Stimulated activated CD4-positive, alpha-beta T cell treated with anti-CD3 and anti-CD28 coated beads, Interleukin-1b, Interleukin-23, amount 100 ng/mL, for 1 hour (primary cell): ENCODE results near the gene CHST12.
A peak's percentile ranks its signal among the peaks of the same experiment; 100 is the strongest.
"Not testable (repeated sequence)": the region's sequence is repeated elsewhere in the genome, so short reads cannot be mapped to it uniquely, and the experiment has no call there.

Experiments
- DNase-seq, 2 donors: peaks; one replicate each; pipeline ENCODE4 v3.0.0-alpha.2; 2020; ENCODE audit warnings: low read depth in 2 of 2

CHST12 gene

GRCh38 chr7:2435146-2435545 is 31.7 kb downstream of the CHST12 start:
- no peak for DNase-seq

GRCh38 chr7:2436341-2437104 is 33.1 kb downstream of the CHST12 start:
- DNase-seq = no peak

- no peak for DNase-seq
These were observed 33.7 kb downstream of the CHST12 start for GRCh38 chr7:2437136-2437535.

- no peak for DNase-seq
These were observed 34.2 kb downstream of the CHST12 start for GRCh38 chr7:2437537-2438148.

GRCh38 chr7:2438186-2438585 is 34.8 kb downstream of the CHST12 start:
- no peak for DNase-seq

GRCh38 chr7:2438775-2439174 is 35.4 kb downstream of the CHST12 start:
- DNase-seq = no peak

- DNase-seq = no peak
These were observed 37.3 kb downstream of the CHST12 start for GRCh38 chr7:2440608-2441245.

GRCh38 chr7:2441430-2442058 is 38.1 kb downstream of the CHST12 start:
- DNase-seq = no peak

- no peak for DNase-seq
These were observed 40.1 kb downstream of the CHST12 start for GRCh38 chr7:2443491-2443890.

GRCh38 chr7:2444476-2444875 is 41.1 kb downstream of the CHST12 start:
- DNase-seq = no peak

- DNase-seq = no peak
These were observed 41.6 kb downstream of the CHST12 start for GRCh38 chr7:2445047-2445446.

- no peak for DNase-seq
These were observed 42.6 kb downstream of the CHST12 start for GRCh38 chr7:2445898-2446555.

GRCh38 chr7:2446676-2447075 is 43.3 kb downstream of the CHST12 start:
- no peak for DNase-seq

- no peak for DNase-seq
These were observed 47.0 kb downstream of the CHST12 start for GRCh38 chr7:2450198-2451107.

GRCh38 chr7:2451171-2452073 is 48.0 kb downstream of the CHST12 start:
- DNase-seq = peak; percentile 45 to 78

GRCh38 chr7:2452074-2452507 is 48.7 kb downstream of the CHST12 start:
- DNase-seq = no peak

GRCh38 chr7:2452643-2453270 is 49.3 kb downstream of the CHST12 start:
- no peak for DNase-seq

- DNase-seq = not testable (repeated sequence)
These were observed 50.4 kb downstream of the CHST12 start for GRCh38 chr7:2453849-2454248.

- no peak for DNase-seq
These were observed 56.3 kb downstream of the CHST12 start for GRCh38 chr7:2459674-2460073.
